ENCODE data around the gene SORCS2. TPM values are rescaled to one million over a fixed set of nuclear protein-coding genes. Genes with fewer than 3 reads are reported as not detected.
"Not testable (repeated sequence)": the region's sequence is repeated elsewhere in the genome, so short reads cannot be mapped to it uniquely, and the experiment has no call there.

Gene SORCS2
- total RNA-seq, 4 donors from 2014 or later = 0.07 to 1.2 (median 0.11) TPM

DNA sequence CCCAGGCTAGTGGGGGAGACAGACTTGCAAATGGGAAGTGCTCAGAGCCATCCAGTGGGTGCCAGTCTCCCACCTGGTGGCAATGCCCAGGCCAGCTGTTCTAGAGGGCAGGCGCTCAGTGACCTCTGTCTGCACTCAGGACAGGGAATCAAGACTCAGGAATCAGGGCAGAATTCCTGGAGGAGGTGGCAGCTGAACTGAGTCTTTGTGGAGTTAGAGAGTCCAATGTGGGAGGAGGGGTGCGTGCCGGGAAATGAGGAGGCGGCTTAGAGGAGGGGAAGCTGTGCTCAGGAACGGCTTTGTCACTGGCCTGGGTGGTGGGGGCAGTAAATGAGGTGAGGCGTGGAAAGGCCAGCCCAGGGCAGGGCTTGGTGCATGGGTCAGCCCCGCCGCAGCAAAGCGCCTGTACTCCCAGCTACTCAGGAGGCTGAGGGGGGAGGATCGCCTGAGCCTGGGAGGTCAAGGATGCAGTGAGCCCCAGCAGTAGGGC is 31.3 kb upstream of the SORCS2 start:
- Histone ChIP-seq H3K9me3 (no peaks in the 10 kb centered on the region), H3K27me3 (no peaks in the 10 kb centered on the region), H3K4me3 (no peak overlapping the region), H3K36me3 (no peaks in the 10 kb centered on the region), H3K4me1 (no peaks in the 10 kb centered on the region), H3K27ac (no peak overlapping the region)
- DNase-seq (peak in 1 of 2 donors; percentile 1), ATAC-seq (no peak)
- TF ChIP-seq, protein P1, sequence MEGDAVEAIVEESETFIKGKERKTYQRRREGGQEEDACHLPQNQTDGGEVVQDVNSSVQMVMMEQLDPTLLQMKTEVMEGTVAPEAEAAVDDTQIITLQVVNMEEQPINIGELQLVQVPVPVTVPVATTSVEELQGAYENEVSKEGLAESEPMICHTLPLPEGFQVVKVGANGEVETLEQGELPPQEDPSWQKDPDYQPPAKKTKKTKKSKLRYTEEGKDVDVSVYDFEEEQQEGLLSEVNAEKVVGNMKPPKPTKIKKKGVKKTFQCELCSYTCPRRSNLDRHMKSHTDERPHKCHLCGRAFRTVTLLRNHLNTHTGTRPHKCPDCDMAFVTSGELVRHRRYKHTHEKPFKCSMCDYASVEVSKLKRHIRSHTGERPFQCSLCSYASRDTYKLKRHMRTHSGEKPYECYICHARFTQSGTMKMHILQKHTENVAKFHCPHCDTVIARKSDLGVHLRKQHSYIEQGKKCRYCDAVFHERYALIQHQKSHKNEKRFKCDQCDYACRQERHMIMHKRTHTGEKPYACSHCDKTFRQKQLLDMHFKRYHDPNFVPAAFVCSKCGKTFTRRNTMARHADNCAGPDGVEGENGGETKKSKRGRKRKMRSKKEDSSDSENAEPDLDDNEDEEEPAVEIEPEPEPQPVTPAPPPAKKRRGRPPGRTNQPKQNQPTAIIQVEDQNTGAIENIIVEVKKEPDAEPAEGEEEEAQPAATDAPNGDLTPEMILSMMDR (IDR thresholded peaks at IDR 0.05 in 4 of 5, conservative IDR thresholded peaks at IDR 0.05 in 1 of 5) = no peak
- no peak for TF ChIP-seq POLR2A (IDR thresholded peaks at IDR 0.05)
- in situ Hi-C loops (cut with MboI; ENCODE audit: low sequenced_read_pairs in 4 of 4) (no loop called here), intact Hi-C loops (cut with DNase I; ENCODE audit: low total_unique reads) (no loop called here)

DNA sequence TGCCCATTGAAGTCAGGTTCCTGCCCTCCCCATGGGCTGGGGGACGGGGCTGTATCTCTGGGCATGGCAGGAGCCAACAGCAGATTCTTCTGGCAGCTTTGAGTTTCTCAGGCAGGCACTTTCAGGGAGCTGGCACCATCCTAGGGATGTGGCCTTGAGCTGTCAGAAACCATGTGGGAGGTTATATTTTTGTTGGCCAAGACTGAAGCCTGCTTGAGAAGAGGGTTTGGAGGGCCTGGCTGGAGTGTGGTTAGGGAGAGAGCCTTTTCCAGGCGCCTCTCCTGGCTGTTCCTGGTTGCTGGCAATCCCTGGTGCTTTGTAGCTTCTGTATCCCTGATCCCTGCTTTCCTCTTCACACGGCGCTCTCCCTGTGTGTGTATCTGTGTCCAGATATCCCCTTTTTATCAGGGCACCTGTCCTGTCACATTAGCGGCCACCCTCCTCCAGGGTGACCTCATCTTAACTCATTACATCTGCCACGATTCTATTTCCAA is 30.6 kb upstream of the SORCS2 start:
- H3K4me3 ChIP-seq = no peak overlapping the region
- DNase-seq (peak in 1 of 2 donors; percentile 1), ATAC-seq (no peak)
- in situ Hi-C loops (cut with MboI; ENCODE audit: low sequenced_read_pairs in 4 of 4) (no loop called here), intact Hi-C loops (cut with DNase I; ENCODE audit: low total_unique reads) (no loop called here)
- no peaks in the 10 kb centered on the region for H3K4me1 ChIP-seq
- H3K9me3 ChIP-seq = no peaks in the 10 kb centered on the region
- H3K36me3 ChIP-seq = no peaks in the 10 kb centered on the region
- no peak for TF ChIP-seq POLR2A (IDR thresholded peaks at IDR 0.05)
- TF ChIP-seq, protein P1 (IDR thresholded peaks at IDR 0.05 in 4 of 5, conservative IDR thresholded peaks at IDR 0.05 in 1 of 5) = no peak
- no peaks in the 10 kb centered on the region for H3K27me3 ChIP-seq
- no peak overlapping the region for H3K27ac ChIP-seq

DNA sequence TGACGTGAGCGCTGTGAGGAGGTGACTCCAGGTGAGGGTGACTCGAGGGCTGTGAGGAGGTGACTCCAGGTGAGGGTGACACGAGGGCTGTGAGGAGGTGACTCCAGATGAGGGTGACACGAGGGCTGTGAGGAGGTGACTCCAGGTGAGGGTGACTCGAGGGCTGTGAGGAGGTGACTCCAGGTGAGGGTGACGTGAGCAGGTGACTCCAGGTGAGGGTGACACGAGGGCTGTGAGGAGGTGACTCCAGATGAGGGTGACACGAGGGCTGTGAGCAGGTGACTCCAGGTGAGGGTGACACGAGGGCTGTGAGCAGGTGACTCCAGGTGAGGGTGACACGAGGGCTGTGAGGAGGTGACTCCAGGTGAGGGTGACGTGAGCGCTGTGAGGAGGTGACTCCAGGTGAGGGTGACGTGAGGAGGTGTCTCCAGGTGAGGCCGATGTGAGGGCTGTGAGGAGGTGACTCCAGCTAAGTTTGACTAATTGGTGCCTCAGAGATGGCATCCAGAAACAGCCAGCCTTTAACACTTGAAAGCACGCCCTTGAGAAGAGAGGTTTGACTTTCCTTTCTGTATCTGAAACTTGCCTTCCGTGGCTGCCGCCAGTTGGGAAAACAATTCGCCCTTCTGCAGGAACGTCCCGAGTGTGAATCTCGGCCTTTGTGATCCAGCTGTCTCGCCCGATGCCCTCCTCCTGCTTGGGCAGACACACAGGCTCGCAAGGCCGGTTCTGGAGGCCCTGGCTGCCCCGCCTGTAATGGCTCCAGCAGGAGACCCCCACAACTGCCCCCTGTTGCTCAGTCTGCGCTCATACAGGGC is 27.1 kb upstream of the SORCS2 start:
- H3K9me3 ChIP-seq; H3K4me3 ChIP-seq; H3K27me3 ChIP-seq; H3K27ac ChIP-seq; H3K36me3 ChIP-seq; H3K4me1 ChIP-seq; in situ Hi-C loops (cut with MboI; ENCODE audit: low sequenced_read_pairs in 4 of 4); ATAC-seq; DNase-seq; intact Hi-C loops (cut with DNase I; ENCODE audit: low total_unique reads): not testable (repeated sequence)

GRCh38 chr4:7165874-7166201 is 26.5 kb upstream of the SORCS2 start:
- Histone ChIP-seq H3K36me3 (no peaks in the 10 kb centered on the region), H3K27me3 (no peaks in the 10 kb centered on the region), H3K4me1 (no peaks in the 10 kb centered on the region), H3K9me3 (no peaks in the 10 kb centered on the region), H3K27ac (no peak overlapping the region), H3K4me3 (no peak overlapping the region)
- intact Hi-C loops (cut with DNase I; ENCODE audit: low total_unique reads) (no loop called here), in situ Hi-C loops (cut with MboI; ENCODE audit: low sequenced_read_pairs in 4 of 4) (no loop called here)
- DNase-seq (no peak), ATAC-seq (no peak)
- TF ChIP-seq, protein P1 (IDR thresholded peaks at IDR 0.05 in 4 of 5, conservative IDR thresholded peaks at IDR 0.05 in 1 of 5) = no peak
- no peak for TF ChIP-seq POLR2A (IDR thresholded peaks at IDR 0.05)

DNA sequence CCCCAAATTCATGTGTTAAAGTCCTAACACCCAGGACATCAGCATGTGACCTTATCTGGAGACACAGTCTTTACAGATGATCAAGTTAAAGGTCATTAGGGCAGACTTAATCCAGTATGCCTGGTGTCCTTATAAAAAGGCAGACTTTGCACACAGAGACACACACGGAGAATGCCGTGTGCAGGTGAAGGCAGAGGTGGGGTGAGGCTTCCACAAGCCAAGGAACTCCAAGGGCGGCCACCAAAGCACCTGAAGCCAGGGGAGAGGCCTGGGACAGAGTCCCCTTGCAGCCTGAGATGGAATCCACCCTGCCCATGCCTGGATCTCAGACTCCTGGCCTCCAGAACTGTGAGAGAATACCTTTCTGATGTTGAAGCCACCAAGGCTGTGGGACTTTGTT is 26.1 kb upstream of the SORCS2 start:
- no peak for ATAC-seq
- in situ Hi-C loops (cut with MboI; ENCODE audit: low sequenced_read_pairs in 4 of 4) (no loop called here), intact Hi-C loops (cut with DNase I; ENCODE audit: low total_unique reads) (no loop called here)
- TF ChIP-seq, protein P1 (IDR thresholded peaks at IDR 0.05 in 4 of 5, conservative IDR thresholded peaks at IDR 0.05 in 1 of 5) = no peak
- no peak for TF ChIP-seq POLR2A (IDR thresholded peaks at IDR 0.05)
- Histone ChIP-seq H3K36me3 (no peaks in the 10 kb centered on the region), H3K27ac (no peak overlapping the region), H3K27me3 (no peaks in the 10 kb centered on the region), H3K4me3 (no peak overlapping the region), H3K9me3 (no peaks in the 10 kb centered on the region), H3K4me1 (no peaks in the 10 kb centered on the region)
- no peak for DNase-seq

All from gastrocnemius medialis (tissue), 4 donors.